Central memory CD8-positive, alpha-beta T cell (primary cell): ENCODE measurements around the gene TMEM126A.
A peak's percentile ranks its signal among the peaks of the same experiment; 100 is the strongest.
"Not testable (repeated sequence)": the region's sequence is repeated elsewhere in the genome, so short reads cannot be mapped to it uniquely, and the experiment has no call there.

ENCODE experiments used
- ATAC-seq: fragments of 150-1000 bp; cut with Tn5 transposase; replicated peaks from 2 replicates; pipeline ENCODE4 v1.10.0; 2022; ENCODE audit warnings: mild to moderate bottlenecking, moderate FRiP score, moderate number of reproducible peaks; ENCODE audit not compliant: poor library complexity, severe bottlenecking; ENCODE audit errors: extremely low read depth
- DNase-seq, 2 donors: peaks; one replicate each; pipeline ENCODE4 v3.0.0; 2021; ENCODE audit warnings: low spot score in 2 of 2
- H3K27ac Mint-ChIP-seq: one replicate; pipeline ENCODE4 v1.8.0; 2022; ENCODE audit warnings: low read depth, mild to moderate bottlenecking, moderate library complexity, mixed read lengths
- H3K27me3 Mint-ChIP-seq: one replicate; pipeline ENCODE4 v1.8.0; 2022; ENCODE audit warnings: mixed read lengths
- H3K36me3 Mint-ChIP-seq: one replicate; pipeline ENCODE4 v1.8.0; 2022; ENCODE audit warnings: mild to moderate bottlenecking, moderate library complexity, mixed read lengths; ENCODE audit not compliant: insufficient read depth
- H3K4me1 Mint-ChIP-seq: one replicate; pipeline ENCODE4 v1.8.0; 2022; ENCODE audit warnings: mixed read lengths
- H3K4me3 Mint-ChIP-seq: one replicate; pipeline ENCODE4 v1.8.0; 2022; ENCODE audit warnings: mild to moderate bottlenecking, moderate library complexity, mixed read lengths
- H3K9me3 Mint-ChIP-seq: one replicate; pipeline ENCODE4 v1.8.0; 2022; ENCODE audit warnings: mixed read lengths

The TMEM126A gene

DNA sequence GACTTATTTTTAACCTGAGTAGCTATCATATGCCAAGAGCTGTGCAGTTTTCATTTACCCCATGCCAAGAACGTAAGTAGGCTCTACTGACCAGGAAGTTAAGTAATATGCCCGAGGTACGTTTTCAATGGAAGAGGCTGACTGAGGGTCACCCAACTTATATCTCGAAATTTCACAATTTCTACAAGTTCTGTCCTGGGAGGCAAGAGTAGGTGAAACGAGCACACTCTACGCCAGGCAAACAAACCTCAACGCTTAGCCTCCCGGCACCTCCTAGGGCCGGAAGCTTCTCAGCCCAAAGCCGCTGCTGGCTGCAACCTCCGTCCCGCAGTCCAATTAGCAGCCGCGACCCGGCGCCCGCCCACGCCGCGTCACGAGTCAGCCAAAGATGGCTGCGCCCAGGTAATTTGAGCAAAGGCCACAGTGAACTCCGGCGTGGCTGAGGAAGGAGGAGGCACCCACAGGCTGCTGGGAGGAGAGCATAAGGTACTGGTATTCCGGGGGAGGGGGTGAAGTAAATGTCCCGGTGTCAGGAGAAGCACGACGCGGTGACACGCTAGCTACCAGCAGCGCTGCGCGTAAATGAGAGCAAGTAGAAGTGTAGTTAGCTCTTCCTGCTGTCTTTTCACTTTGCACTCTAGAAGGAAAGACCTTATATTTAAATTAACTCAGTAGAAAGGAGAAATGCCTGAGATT is at the start of gene TMEM126A:
TMEM126A (plus strand) TSS at position 364 of the 696 bp plus-strand sequence. CDS start 2,289 bp downstream, outside the sequence.
- Mint-ChIP-seq H3K4me1 (peaks cover 37% of the 10 kb centered on the region), H3K27me3 (peaks cover 28% of the 10 kb centered on the region), H3K9me3 (no peaks in the 10 kb centered on the region), H3K36me3 (peaks cover 12% of the 10 kb centered on the region), H3K4me3 (peak within 1 kb of the TSS; percentile 90), H3K27ac (peak within 1 kb of the TSS; percentile 93)
- DNase-seq (peak; percentile 80 to 83), ATAC-seq (peak; percentile 99)

DNA sequence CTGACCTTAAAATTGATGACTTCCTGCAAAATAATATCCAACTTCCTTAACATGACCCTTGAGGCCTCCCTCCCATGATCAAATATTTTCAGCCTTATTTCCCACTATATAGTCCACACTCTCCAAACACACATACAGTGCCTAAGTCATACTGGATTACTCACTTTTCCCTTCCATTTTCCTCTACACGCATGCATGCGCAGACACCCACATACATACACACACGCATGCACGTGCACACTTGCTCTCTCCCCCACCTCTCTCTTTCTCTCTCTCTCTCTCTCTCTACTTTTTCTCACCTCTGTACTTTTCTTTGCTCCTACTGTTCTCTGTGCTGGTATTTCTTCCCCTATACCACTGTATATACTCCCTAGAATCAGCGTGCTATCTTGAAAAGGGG is 48.7 kb upstream of the TMEM126A start:
- H3K36me3 Mint-ChIP-seq: no peaks in the 10 kb centered on the region
- no peaks in the 10 kb centered on the region for H3K9me3 Mint-ChIP-seq
- DNase-seq (no peak), ATAC-seq (no peak)
- H3K4me3 Mint-ChIP-seq: no peak overlapping the region
- no peak overlapping the region for H3K27ac Mint-ChIP-seq
- no peaks in the 10 kb centered on the region for H3K27me3 Mint-ChIP-seq
- H3K4me1 Mint-ChIP-seq: no peaks in the 10 kb centered on the region

DNA sequence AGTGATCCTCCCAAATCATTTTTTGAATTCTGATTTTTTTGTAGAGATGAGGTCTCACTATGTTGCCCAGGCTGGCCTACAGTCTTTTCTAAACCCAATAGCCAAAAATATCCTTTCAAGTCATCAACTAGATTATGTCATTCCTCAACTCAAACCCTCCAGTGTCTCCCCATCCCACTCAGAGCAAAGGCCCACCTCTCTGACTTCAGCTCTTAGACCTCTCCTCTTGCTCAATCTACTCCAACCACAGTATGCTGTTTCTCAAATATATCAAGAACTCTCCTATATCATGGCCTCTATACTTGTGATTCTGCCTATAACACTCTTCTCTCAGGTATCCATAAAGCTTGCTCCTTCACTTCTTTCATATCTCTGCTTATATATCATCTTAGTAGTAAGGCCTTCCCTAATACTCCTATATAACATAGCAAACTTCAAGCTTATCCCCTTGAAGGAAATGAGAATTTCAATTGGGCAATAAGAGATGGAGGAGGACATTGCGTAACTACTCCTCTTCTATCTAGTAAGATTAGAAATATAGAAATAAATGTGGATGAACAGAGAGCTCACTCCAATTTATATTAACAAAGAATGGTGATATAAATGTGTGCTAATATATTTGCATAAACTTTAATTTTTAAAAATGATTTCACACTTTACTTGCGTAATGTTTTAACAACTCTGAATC is 45.1 kb upstream of the TMEM126A start:
- Mint-ChIP-seq H3K9me3 (no peaks in the 10 kb centered on the region), H3K27ac (no peak overlapping the region), H3K4me1 (no peaks in the 10 kb centered on the region), H3K36me3 (peaks cover 1% of the 10 kb centered on the region), H3K27me3 (no peaks in the 10 kb centered on the region), H3K4me3 (no peak overlapping the region)
- DNase-seq: no peak
- no peak for ATAC-seq

DNA sequence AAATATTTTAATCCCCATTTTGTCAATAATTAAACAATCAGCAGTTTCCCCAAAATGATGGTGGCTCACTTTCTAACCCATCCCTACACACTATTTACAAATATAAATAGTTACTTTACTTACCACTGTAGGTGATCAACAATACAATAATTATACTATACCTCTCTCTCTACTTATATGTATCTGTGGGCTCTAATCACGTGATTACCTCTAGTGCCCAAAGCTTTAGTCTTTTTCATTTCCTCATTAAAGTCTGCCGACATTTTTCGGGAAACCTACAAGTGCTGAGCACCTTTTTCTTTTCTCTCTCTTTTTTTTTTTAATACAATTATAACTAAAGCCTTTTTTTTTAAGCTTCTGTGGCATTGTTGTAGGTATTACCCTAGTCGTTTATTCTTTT is 44.5 kb upstream of the TMEM126A start:
- Mint-ChIP-seq H3K27ac (no peak overlapping the region), H3K4me1 (no peaks in the 10 kb centered on the region), H3K27me3 (no peaks in the 10 kb centered on the region), H3K9me3 (no peaks in the 10 kb centered on the region), H3K36me3 (peaks cover 1% of the 10 kb centered on the region), H3K4me3 (no peak overlapping the region)
- DNase-seq (no peak), ATAC-seq (no peak)

DNA sequence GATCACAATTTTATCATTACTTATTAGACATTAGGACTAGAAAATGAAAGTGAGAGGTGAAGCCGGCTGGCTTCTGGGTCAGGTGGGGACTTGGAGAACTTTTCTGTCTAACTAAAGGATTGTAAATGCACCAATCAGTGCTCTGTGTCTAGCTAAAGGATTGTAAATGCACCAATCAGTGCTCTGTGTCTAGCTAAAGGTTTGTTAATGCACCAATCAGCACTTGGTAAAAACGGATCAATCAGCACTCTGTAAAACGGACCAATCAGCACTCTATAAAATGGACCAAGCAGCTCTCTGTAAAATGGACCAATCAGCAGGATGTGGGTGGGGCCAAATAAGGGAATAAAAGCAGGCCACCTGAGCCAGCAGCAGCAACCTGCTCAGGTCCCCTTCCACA is 41.5 kb upstream of the TMEM126A start:
- not testable (repeated sequence) for H3K36me3 Mint-ChIP-seq, H3K9me3 Mint-ChIP-seq, DNase-seq, H3K27ac Mint-ChIP-seq, H3K4me1 Mint-ChIP-seq, ATAC-seq, H3K27me3 Mint-ChIP-seq, H3K4me3 Mint-ChIP-seq

DNA sequence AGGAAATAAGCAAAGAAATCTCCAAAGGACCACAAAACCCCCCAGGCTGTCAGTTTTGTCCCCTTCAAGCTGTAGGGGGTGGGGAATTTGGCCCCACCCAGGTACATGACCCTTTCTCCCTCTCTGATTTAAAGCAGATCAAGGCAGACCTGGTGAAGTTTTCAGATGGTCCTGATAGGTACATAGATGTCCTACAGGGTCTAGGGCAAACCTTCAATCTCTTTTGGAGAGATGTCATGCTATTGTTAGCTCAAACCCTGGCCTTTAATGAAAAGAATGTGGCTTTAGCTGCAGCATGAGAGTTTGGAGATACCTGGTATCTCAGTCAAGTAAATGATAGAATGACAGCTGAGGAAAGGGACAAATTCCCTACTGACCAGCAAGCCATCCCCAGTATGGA is 39.1 kb upstream of the TMEM126A start:
- H3K9me3 Mint-ChIP-seq, H3K27me3 Mint-ChIP-seq, H3K36me3 Mint-ChIP-seq, H3K27ac Mint-ChIP-seq, ATAC-seq, H3K4me3 Mint-ChIP-seq, DNase-seq, H3K4me1 Mint-ChIP-seq: not testable (repeated sequence)

DNA sequence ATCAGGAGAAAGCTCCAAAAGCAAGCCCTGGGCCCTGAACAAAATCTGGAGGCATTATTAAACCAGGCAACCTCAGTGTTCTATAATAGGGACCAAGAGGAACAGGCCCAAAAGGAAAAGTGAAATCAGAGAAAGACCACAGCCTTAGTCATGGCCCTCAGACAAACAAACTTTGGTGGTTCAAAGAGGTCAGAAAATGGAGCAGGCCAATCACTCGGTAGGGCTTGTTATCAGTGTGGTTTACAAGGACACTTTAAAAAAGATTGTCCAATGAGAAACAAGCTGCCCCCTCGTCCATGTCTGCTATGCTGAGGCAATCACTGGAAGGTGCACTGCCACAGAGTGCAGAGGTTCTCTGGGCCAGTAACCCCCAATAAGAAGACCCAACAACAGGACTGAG is 38.5 kb upstream of the TMEM126A start:
- not testable (repeated sequence) for H3K27ac Mint-ChIP-seq, H3K36me3 Mint-ChIP-seq, H3K9me3 Mint-ChIP-seq, ATAC-seq, H3K4me3 Mint-ChIP-seq, DNase-seq, H3K27me3 Mint-ChIP-seq, H3K4me1 Mint-ChIP-seq

DNA sequence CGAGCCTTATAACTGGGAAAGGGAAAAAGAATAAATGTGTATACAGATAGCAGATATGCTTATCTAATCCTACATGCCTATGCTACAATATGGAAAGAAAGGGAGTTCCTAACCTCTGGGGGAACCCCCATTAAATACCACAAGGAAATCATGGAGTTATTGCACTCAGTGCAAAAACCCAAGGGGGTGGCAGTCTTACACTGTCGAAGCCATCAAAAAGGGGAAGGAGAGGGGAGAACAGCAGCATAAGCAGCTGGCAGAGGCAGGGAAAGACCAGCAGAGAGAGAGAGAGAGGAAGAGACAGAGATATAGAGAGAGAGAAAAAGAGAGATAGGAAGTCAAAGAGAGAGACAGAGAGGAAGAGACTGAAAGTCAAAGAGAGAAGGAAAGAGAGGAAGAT is 36.1 kb upstream of the TMEM126A start:
- H3K9me3 Mint-ChIP-seq, H3K27ac Mint-ChIP-seq, ATAC-seq, H3K36me3 Mint-ChIP-seq, H3K4me3 Mint-ChIP-seq, H3K4me1 Mint-ChIP-seq, H3K27me3 Mint-ChIP-seq, DNase-seq: not testable (repeated sequence)

DNA sequence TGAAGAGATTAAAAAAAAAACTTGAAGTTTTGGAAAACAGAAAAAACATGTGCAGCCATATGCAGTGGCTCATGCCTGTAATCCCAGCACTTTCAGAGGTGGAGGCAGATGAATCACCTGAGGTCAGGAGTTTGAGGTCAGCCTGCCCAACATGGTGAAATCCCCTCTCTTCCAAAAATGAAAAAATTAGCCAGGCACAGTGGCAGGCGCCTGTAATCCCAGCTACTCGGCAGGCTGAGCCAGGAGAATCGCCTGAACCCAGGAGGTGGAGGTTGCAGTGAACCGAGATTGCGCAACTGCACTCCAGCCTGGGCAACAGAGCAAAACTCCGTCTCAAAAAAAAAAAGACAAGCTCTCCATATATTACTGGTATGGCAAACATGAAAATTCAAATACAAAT is 28.3 kb upstream of the TMEM126A start:
- DNase-seq (no peak), ATAC-seq (no peak)
- H3K27ac Mint-ChIP-seq: no peak overlapping the region
- H3K4me3 Mint-ChIP-seq: no peak overlapping the region
- no peaks in the 10 kb centered on the region for H3K4me1 Mint-ChIP-seq
- H3K27me3 Mint-ChIP-seq: no peaks in the 10 kb centered on the region
- H3K36me3 Mint-ChIP-seq: no peaks in the 10 kb centered on the region
- H3K9me3 Mint-ChIP-seq: no peaks in the 10 kb centered on the region

DNA sequence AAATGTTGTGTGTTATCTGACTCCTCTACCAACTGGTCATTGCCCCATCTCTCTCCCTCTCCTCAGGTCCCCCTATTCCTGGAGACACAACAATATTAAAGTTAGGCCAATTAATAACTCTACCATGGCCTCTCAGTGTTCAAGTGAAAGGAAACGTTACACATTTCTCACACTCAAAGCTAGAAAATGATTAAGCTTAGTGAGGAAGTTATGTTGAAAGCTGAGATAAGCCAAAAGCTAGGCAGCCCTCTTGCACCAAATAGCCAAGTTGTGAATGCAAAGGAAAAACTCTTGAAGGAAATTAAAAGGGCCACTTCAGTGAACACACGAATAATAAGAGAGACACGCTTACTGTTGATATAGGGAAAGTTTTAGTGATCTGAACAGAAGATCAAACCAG is 27.5 kb upstream of the TMEM126A start:
- no peak for DNase-seq

DNA sequence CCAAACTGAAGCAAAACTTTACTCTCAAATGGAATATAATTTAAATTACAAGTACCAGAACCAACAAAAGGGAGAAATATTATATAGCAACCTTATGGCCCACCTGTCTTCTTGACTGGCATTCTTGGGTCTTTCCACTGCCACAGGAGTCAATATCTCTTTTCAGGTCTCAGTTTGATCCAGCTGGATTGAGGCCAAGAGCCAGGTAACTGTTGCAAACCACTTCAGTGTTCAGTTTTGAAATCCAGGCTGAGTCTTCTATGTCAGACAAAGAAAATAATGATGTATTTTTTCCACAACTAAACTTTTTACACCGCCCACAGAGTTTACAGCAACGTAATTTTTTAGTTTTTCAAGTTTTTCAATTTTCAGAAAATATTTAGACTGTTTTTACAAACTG is 21.3 kb upstream of the TMEM126A start:
- Mint-ChIP-seq H3K27me3 (no peaks in the 10 kb centered on the region), H3K9me3 (no peaks in the 10 kb centered on the region), H3K4me3 (peak overlapping the region; percentile 99), H3K36me3 (peaks cover 14% of the 10 kb centered on the region), H3K27ac (no peak overlapping the region), H3K4me1 (peaks cover 33% of the 10 kb centered on the region)
- ATAC-seq (no peak), DNase-seq (no peak)

More for the DNA sequence above, 27.5 kb upstream of the TMEM126A start:
- Mint-ChIP-seq H3K4me3 (no peak overlapping the region), H3K27me3 (no peaks in the 10 kb centered on the region), H3K4me1 (no peaks in the 10 kb centered on the region), H3K27ac (no peak overlapping the region), H3K36me3 (no peaks in the 10 kb centered on the region), H3K9me3 (no peaks in the 10 kb centered on the region)
- no peak for ATAC-seq

DNA sequence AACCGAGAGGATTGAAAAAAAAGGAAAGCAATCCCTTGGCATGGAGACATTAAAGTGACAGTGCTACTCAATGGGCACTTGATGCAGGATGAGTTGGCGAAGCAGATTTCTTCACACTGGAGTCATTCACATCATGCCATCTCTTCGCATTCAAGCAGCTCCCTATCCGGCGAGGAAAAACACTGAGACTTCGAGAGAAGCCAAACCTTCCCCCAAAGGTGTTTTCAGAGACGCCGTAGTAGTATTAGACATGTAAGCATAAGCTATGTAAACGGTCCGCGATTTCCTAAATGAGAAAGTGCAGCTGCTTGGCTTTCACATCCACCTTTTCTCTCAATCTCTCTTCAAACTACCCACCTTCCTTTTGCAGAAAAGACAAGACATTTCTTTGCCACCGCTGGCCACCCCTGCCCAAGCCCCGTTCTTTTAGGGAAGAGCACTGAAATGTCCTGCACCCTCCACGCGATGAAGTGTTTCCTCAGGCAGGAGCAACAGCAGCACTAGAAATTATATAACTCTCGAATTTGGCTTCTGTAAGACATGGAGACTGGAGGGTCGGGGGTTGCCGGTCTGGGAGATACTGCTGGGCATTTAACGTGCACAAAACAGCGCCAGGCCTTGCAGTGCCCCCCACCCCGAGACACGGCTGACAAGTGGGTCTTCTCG is 20.3 kb upstream of the TMEM126A start, which contains the start of gene DLG2:
DLG2 (minus strand) TSS at position 13 of the 666 bp plus-strand sequence.
- Mint-ChIP-seq H3K36me3 (peaks cover 19% of the 10 kb centered on the region), H3K4me3 (peak within 1 kb of the TSS; percentile 99), H3K4me1 (peaks cover 33% of the 10 kb centered on the region), H3K27me3 (no peaks in the 10 kb centered on the region), H3K9me3 (no peaks in the 10 kb centered on the region), H3K27ac (peak within 1 kb of the TSS; percentile 98)
- DNase-seq (no peak), ATAC-seq (peak; percentile 5)
